Activated CD8-positive, alpha-beta memory T cell treated with anti-CD3 and anti-CD28 coated beads, Interleukin-2, amount 50 U/mL, for 48 hours (primary cell): Measurements from ENCODE around the gene HIVEP3.
A peak's percentile ranks its signal among the peaks of the same experiment; 100 is the strongest.

Source experiments
- DNase-seq: peaks from one replicate; pipeline ENCODE4 v3.0.0-alpha.2; 2020

The HIVEP3 gene

DNA sequence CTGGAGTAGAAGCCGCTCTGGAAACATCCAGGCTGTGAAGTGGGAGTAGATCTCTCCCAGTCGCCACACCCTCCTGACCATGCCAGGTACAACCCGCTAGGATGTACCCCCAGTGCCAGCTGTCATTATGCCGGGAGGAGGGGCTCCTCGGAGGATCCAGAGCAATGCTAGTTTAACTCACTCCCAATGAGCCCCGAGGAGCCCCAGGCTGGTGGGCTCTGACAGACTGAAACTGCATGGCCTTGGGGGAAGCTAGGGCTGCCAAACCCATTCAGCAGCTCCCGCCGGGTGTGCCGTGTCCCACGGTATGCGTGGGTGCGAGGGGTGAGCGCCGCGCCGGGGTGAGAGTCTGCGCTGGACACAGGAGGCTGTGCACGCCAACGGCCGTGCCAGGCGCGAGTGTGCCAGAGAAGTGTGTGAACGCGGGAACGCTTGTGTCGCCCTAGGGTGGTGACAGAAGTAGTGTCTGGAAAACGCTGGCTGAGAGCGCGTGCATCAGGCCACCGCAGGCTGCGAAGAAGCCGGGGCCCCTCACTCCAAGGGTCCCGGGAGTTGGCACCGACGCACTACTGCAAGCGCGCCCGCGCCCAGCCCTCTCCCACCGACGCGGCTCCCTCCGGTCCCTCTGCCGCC is 257.2 kb downstream of the HIVEP3 start:
- peak; percentile 69 for DNase-seq

DNA sequence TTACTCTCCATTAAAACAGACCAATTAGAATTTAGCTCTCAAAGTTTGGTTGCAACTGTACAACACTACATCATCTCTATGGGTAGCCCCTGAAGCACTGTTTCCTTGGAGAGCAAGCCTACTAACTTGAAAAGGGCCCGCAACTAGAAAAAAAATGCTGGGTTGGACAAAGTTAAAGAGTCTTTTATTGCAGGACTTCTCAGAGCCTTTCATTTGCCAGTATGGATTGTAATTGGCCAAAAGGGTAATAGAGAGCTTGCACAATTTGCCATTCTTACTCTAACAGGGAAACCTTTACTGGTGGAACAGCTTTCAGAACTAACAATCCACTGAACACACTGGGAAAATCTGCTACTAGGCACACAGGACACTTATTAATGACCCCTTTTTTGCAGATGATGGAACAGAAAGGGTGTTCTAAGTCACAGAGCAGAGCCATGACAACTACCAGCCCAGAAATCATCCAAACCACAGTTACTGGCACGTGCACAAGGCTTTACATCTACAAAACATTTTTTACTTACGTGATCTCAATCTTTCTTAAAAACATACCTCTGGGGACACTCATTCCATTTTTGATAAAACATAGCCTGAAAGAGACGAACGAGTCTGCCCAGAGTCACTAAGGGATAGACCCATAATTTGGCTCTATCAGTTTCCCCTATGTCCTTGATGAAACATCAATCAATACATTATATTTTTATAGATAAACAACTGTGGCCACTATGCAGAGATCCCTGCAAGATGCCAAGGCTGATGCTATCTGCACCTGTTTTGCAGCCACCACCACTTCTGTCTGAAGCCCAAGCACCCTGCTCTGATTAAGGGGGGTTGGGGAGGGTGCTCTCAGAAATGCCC is 257.9 kb downstream of the HIVEP3 start:
- DNase-seq: no peak

DNA sequence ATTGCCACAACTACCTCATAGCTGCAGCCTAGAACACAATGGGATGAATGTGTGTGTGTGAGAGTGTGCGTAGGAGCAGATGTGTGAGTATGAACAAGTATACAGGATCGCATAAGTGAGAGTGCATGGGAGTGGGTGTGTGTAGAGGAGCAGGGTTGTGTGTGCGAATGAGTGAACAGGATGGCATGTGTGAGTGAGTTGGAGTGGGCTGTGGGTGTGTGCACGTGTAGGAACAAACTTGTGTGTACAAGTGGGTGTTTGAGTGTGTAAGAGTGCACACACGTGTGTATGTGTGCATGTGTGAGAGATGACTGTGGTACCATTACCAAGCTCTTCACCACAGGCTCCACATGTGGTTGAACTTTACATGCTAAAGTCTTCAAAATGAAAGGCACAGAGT is 258.8 kb downstream of the HIVEP3 start:
- DNase-seq: no peak

GRCh38 chr1:41659159-41659495 is 259.6 kb downstream of the HIVEP3 start:
- DNase-seq: no peak

- DNase-seq: peak; percentile 48
These were observed 260.1 kb downstream of the HIVEP3 start for GRCh38 chr1:41658431-41659158.

DNA sequence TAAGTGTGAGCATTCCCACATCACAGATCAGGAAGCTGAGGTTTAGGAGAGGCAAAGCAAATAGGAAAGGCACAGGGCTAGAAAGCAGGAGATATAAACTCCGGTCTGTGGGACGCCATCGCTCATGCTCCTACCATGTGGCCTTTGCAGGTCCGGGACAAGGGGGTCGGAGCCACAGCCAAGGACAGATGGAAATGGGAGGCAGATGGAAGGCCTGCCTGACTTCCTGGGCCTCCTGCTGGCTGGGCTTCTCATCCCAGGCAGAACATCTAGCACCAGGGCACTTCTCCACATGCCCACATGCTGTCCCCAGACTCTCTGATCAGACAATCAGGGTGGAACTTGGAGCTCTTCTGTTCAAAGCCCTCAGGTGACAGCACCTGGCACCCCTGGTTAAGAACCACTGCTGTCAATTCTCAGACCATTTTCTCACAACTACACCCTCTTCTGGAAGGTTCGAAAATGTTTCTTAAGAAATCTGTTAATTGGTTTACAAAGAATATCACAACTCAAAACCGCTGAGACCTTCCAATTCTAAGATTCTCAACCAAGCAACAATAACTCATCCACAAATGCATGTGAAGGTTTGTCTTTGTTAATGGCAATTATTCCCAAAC is 260.9 kb downstream of the HIVEP3 start:
- DNase-seq: peak; percentile 48

- DNase-seq: no peak
These were observed 261.8 kb downstream of the HIVEP3 start for GRCh38 chr1:41656825-41657500.

- DNase-seq: no peak
These were observed 262.7 kb downstream of the HIVEP3 start for GRCh38 chr1:41656068-41656467.

DNA sequence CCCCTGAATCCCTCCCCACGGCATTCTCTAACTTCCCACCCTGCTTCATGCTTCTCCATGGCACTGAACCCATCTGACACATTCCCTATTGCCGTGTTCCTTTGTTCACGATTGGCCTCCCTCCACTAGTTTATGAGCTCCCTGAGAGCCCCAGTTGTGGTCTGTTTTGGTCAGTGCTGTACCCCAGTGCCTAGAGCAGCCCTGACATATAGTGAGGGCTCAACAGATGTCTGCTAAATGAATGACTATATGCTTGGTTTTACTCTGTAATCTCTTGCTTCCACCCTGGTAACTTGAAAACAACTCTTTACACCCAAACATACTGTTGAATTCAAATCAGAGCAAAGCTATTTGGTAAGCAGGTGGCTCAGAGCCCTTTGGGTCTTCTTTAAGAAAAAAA is 263.1 kb downstream of the HIVEP3 start:
- DNase-seq: no peak

- no peak for DNase-seq
These were observed 265.1 kb downstream of the HIVEP3 start for GRCh38 chr1:41653574-41653973.

GRCh38 chr1:41652384-41653265 is 266.1 kb downstream of the HIVEP3 start:
- DNase-seq: no peak

DNA sequence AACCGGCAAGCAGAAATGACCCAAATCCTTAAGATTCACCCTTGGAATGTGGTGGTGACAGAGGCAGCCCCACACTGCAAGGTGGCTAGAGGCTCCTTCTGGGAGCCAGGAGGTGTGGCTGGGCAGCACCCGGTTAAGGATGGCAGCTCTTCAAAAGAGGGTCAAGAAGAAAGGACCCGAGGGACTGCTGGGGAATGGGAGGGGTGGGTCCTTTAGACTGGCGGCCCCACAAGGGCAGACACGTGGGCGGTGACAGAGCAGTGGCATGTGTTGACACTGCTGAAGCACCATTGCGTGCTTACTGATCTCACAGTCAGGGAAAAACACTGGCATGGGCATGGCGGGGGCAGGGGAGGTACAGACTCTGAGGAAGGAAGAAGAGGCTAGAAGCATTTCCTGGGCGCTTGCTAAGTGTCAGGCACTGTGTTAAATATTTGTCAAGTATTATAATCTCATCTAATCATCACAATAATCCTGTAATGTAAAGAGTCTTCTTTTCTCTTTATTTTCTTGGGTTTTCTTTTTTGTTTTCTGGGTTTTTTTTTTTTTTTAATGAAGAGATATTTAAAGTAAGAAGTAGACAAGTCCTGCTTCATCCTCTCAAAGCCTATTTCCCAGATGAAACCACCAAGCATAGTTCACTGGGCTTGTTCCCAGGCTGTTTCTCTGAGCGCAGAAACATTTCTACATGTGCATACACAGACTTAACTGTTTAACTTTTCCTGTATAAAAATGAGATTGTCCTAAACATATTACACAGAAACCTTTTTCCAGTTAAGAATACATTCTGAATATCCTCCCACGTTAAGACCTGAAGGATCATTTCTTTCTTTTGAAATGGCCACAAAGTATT is 268.5 kb downstream of the HIVEP3 start:
- DNase-seq: no peak

DNA sequence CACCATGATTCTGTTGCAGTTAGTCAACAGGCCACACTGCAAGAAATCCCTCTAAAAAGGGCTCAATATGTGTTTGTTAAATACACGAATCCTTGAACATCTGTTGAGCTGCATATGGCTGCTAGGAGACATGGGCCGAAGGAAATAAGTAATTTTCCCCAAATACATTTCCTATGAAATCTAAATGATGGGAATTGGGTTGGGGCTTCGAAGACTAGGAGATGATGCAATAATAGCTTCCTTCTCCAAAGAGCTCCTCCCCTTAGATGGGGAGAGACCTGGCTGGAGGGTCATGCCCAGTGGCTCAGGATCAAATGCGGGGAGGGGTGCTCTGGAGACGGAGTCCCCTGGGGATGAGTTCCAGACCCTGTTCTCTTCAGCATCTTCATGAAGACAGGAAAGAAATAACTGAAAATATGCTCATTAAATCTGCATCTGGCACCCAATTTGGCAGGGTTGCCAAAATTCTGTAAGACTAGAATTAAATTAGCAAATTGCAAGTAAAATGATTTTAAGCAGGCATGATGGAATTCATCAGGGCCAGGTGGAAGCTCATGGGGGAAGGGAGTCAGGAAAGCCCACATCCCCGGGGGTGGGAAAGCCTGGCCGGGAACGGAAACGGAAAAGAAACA is 269.2 kb downstream of the HIVEP3 start:
- DNase-seq: peak; percentile 1

DNA sequence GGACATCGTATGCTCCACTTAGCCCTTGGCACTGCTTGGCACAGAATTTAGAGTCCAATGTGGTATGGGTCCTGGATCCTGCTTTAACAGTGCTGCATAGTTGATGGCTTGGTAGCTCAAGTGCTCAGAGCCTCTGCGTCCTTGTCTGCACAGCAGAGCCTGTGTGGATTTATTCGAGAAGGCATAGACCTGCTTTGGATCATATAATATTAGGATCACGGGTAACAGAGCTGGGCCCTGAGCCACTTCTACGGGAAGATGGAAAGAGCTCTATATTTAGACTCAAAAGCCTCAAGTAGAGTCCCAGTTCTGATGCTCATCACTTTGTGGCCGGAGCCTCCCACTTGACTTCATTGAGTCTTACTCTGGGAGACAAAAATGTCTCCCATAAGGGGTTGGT is 269.9 kb downstream of the HIVEP3 start:
- no peak for DNase-seq

- DNase-seq: no peak
These were observed 270.5 kb downstream of the HIVEP3 start for GRCh38 chr1:41648230-41648629.

DNA sequence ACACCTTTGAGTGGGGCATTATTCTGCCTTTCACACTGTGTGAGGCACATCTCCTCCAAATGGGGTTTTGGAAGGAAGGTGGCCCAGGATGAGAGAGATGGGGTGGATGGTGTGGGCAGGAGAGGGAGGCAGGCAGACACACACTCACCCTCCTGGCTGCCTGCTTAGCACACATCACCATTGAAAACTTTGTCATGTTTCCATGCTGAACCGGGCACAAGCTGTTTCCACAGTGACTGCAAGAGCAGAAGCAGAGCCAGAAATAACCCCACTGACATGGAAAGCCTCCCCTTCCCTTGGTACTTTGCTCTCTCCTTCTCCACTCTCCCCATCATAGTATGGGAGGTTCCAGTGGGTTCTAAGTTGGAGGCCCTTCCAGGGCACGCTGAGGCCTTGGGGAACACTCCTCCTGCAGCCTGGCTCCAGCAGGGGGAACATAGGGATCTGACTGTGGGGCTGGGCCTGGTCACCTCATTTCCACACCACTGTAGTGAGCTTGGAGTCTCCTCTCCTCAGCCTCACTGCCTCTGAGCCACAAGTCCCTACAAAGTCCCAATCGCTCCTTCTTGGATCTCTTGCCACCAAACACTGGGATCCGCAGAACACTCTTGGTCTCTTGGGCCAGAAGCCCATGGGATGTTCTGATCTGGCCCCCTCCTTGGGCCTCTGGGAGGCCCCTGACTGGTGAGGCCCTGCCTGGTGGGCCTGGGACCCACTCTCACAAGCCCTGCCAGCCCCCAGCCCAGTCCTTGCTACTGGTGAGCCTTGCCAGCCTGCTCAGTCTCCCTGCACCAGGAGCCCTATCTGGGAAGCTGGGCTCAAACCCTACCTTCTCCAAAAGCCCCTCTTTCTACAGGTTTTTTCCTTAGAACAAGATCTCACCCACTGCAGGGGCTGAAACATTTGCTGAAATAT is 271.2 kb downstream of the HIVEP3 start:
- no peak for DNase-seq

DNA sequence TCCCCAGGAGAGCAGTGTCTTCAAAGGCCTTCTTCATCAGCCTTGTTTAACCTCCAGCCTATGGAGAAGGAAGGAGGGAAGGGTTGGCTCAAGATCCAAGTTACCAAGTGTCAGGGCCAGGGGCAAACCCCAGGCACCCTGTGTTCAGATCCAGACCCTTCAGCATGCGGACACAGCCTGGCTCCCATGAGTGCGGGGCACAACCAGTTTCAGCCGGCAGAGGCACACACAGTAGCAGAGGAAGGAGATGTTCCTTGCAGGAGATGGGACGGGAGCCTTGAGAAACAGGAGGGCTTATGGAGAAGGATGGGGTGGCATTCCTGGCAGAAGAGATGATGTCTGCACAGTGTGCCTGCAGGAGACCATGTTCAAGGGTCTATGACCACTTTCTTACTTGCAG is 272.5 kb downstream of the HIVEP3 start:
- no peak for DNase-seq

DNA sequence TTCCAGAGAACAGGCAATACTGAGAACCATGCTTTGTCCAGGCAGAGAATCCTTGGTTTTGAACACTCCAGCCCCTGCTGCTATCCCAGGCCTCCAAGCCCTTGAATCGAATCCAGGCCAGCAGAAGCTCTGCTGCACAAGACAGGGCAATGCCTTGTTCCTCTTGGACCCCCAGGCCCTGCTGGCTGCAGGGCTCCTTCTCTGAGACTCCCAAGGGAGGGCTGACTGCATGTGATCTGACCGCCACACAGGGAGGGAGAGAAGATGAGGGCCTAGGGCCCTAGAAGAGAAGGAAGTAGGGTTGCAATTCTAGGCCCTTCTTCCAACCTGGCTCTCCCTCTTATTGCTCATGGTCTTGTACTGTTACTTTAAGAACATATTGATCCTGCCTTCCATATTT is 273.7 kb downstream of the HIVEP3 start:
- no peak for DNase-seq
